Measurements from ENCODE around the gene PRKAG2.
"Not testable (repeated sequence)": the region's sequence is repeated elsewhere in the genome, so short reads cannot be mapped to it uniquely, and the experiment has no call there.

Gene PRKAG2

DNA sequence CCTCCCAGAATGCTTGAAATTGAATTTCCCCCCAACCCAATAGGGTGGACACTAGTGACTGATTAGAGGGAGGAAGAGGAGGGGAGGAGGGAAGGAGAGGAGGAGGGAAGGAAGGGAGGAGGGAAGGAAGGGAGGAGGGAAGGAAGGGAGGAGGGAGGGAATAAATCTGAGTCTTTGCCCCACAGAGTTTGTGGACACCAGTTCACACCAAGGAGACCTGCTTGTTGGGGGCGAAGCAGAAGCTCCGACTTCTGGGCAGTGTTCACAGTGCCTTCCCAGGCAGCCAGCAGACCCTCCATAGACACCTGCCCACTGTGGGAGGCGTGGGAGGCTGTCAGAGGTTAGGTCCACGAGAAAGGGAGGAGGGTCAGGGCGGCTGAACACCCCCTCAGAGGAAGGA is 44.8 kb downstream of the PRKAG2 start:
- DNase-seq (ENCODE audit: low spot score), result no peak
- Histone ChIP-seq H3K27ac (no peak overlapping the region), H3K4me3 (no peak overlapping the region)
- TF ChIP-seq CTCF (IDR thresholded peaks at IDR 0.05), result no peak

DNA sequence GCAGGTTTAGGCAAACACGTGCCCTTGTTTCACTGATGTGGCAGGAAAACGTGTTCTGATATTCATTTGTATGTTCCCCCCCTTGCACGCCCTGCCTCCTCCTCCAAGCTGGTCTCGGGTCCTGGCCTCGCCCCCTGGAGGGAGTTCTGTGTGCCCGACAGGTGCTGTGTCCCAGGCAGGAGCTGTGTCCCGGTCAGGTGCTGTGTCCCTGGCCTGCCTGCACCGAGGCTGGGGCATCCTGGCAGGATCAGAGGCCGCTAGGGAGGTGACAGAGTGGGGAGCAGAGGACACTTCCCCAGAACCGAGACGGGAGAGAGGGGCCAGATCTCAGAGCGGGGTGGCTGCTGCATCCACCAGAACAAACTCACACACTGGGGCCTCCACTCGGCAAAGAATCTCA is 45.3 kb downstream of the PRKAG2 start:
- no peak for TF ChIP-seq CTCF (IDR thresholded peaks at IDR 0.05)
- Histone ChIP-seq H3K4me3 (no peak overlapping the region), H3K27ac (no peak overlapping the region)
- no peak for DNase-seq (ENCODE audit: low spot score)

GRCh38 chr7:151830121-151830830 is 46.6 kb downstream of the PRKAG2 start:
- Histone ChIP-seq H3K27ac (no peak overlapping the region), H3K4me3 (no peak overlapping the region)
- no peak for TF ChIP-seq CTCF (IDR thresholded peaks at IDR 0.05)
- no peak for DNase-seq (ENCODE audit: low spot score)

DNA sequence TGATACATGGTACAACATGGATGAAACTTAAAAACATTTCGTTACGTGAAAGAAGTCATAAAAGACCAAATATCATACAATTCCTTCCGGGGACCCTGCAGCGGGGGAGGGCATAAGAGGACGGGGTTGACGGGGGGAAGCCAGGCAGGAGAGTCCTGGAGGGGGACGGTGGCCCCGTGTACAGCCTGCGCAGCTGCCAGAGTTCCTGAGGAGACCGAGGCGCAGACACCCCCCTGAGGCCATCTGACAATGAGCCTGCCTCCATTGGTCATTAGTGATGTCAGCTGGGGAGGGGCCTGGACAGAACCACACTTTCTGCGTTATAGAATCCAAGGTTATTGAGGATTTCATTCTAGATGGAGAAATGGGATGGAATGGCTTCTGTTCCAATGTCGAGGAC is 47.2 kb downstream of the PRKAG2 start:
- TF ChIP-seq CTCF (IDR thresholded peaks at IDR 0.05), result no peak
- H3K4me3 ChIP-seq, result no peak overlapping the region
- DNase-seq (ENCODE audit: low spot score), result no peak

GRCh38 chr7:151827620-151828019 is 49.3 kb downstream of the PRKAG2 start:
- TF ChIP-seq CTCF (IDR thresholded peaks at IDR 0.05), result no peak
- no peak for DNase-seq (ENCODE audit: low spot score)
- Histone ChIP-seq H3K4me3 (no peak overlapping the region), H3K27ac (no peak overlapping the region)

More for the DNA sequence above, 47.2 kb downstream of the PRKAG2 start:
- H3K27ac ChIP-seq, result no peak overlapping the region

DNA sequence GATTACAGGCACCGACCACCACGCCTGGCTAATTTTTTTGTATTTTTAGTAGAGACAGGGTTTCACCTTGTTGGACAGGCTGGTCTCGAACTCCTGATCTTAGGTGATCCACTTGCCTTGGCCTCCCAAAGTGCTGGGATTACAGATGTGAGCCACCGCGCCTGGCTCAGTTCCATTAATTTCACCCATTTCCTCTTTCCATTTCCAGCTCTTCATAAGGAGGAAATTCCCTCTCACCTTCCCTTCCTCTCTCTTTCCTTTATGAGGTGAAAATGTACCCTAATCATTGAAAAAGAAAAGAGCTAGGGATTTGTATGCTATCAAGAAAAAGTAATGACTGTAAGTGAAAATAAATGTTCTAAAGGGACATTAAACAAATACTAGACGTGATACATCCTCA is 50.6 kb downstream of the PRKAG2 start:
- not testable (repeated sequence) for H3K4me3 ChIP-seq; H3K27ac ChIP-seq; DNase-seq (ENCODE audit: low spot score)

DNA sequence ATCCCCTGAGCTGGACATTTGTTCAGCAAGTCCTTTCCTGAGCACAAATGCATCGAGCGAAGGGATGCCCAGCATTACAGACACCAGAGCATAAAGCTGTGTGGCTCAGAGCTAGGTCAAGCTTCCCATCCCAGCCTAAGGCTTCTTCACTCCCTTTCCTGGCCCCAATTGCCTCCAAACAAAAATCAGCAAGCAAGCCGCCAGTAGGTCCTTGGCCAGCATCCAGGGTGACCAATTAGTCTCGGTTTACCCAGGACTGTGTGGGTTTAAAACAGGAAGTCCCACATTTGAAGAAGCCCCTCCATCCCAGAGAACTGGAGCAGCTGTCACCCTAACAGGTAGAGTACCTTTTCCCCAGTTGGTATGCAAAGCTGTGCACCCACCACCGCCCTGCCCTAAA is 51.2 kb downstream of the PRKAG2 start:
- no peak for DNase-seq (ENCODE audit: low spot score)
- TF ChIP-seq CTCF (IDR thresholded peaks at IDR 0.05), result no peak

More for the DNA sequence above, 51.2 kb downstream of the PRKAG2 start:
- no peak overlapping the region for H3K4me3 ChIP-seq
- H3K27ac ChIP-seq, result no peak overlapping the region

Measured in coronary artery (tissue), 2 donors.